Activated CD4-positive, alpha-beta memory T cell treated with anti-CD3 and anti-CD28 coated beads for 36 hours (primary cell): ENCODE measurements around the gene CELSR1. TPM values are rescaled to one million over a fixed set of nuclear protein-coding genes. Genes with fewer than 3 reads are reported as not detected.
"Not testable (repeated sequence)": the region's sequence is repeated elsewhere in the genome, so short reads cannot be mapped to it uniquely, and the experiment has no call there.

Experiments used
- CTCF ChIA-PET: fragments of 350-600 bp; sonication (Branson Sonifier 250); formaldehyde crosslinking; loops from one replicate; lab custom pipeline; 2021; ENCODE audit warnings: antibody characterized with exemption, inconsistent platforms; lab: Charles Lee
- POLR2A ChIA-PET: fragments of 350-600 bp; sonication (Branson Sonifier 250); formaldehyde crosslinking; loops from one replicate; lab custom pipeline; 2021; ENCODE audit warnings: antibody characterized with exemption; lab: Charles Lee
- DNase-seq: peaks from one replicate; pipeline ENCODE4 v3.0.0-alpha.2; 2020
- H3K27ac Mint-ChIP-seq: one replicate; pipeline ENCODE4 v1.8.0; 2021; ENCODE audit warnings: mixed read lengths
- H3K27me3 Mint-ChIP-seq: one replicate; pipeline ENCODE4 v1.8.0; 2021; ENCODE audit warnings: mixed read lengths
- H3K36me3 Mint-ChIP-seq: one replicate; pipeline ENCODE4 v1.8.0; 2021; ENCODE audit warnings: mixed read lengths
- H3K4me1 Mint-ChIP-seq: one replicate; pipeline ENCODE4 v1.8.0; 2021; ENCODE audit warnings: low read depth, mixed read lengths
- H3K4me3 Mint-ChIP-seq: one replicate; pipeline ENCODE4 v1.8.0; 2021; ENCODE audit warnings: mild to moderate bottlenecking, mixed read lengths
- H3K9me3 Mint-ChIP-seq: one replicate; pipeline ENCODE4 v1.8.0; 2021; ENCODE audit warnings: mixed read lengths
- intact Hi-C: fragments of 100-400 bp; cut with micrococcal nuclease; formaldehyde crosslinking; loops from one replicate; pipeline ENCODE4 v1.15.1; 2023
- total RNA-seq, 2 experiments: library from RNA; stranded (reverse); gene quantifications; one replicate each; pipeline ENCODE4 v1.2.3, GENCODE V29; 2021

Gene CELSR1
- total RNA-seq, 2 experiments from 2014 or later = 0.24 to 0.36 TPM

DNA sequence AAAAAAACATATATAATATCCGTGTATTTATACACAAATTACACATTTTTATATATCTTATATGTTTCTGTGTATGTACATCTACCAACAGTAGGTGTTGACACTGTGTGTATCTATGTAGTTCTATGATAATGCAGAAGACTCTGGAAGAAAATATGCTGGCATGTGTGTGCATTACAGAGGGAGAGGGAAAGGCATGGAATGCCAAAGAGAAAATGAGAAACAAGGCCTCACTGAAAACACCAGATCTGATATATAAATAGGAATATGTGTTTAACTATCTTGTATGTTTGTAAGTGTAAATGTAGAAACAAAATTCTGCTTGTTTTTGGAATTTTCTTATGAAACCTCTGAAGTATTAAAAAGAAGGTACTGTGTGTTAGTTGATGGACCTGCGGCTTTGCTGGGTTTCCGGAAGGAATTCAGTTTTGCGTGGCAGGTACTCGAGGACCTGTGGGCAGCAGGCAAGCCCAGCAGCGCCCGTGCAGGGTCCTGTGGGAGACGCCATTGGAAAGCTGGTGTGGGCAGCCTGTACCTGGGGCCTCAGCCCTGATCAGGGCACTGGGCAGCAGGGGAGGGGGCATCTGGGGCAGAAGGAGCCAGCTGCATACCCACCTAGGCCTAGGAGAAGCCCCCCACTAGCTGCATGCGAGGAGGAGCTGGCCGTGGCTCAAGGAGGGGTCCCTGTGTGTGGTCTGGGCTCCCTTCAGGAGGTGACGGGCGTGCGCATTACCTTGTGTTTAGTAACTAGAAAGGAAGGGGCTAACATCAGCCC is 209.5 kb downstream of the CELSR1 start:
- H3K4me3 Mint-ChIP-seq = no peak overlapping the region
- H3K27ac Mint-ChIP-seq = no peak overlapping the region
- no peaks in the 10 kb centered on the region for H3K27me3 Mint-ChIP-seq
- H3K9me3 Mint-ChIP-seq = no peaks in the 10 kb centered on the region
- peaks cover 22% of the 10 kb centered on the region for H3K36me3 Mint-ChIP-seq
- no peak for DNase-seq
- intact Hi-C loops = no loop called here
- no peaks in the 10 kb centered on the region for H3K4me1 Mint-ChIP-seq
- CTCF ChIA-PET = no interaction called here
- POLR2A ChIA-PET = no interaction called here

DNA sequence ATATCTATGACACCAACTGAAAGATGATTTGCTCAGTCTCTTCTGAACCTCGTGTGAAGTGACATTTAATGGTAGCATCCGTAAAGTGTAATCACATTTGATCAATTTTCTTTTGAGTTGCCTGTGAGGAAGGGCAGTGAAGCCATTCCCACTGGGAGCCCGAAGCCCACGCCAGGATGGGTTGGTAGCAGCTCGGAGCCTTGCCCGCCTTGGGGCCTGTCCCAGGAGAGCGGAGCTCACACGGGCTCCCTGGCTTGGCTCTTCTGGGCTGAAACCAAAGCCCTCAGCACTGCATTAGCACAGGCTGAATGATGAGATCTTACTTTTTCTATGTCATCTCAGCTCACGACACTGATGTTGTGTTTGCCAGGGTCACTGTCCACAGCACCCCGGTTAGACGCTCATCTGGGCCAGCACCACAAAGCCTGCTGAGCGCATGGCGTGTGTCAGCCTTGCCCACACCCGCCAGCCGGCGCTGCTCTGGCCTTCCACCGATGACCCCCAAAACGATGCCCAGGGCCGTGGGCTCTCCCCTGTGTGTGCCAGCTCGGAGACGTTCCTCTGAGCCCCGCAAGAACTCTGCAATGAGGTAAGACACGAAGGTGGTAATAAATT is 211.2 kb downstream of the CELSR1 start:
- Mint-ChIP-seq H3K27ac (no peak overlapping the region), H3K4me3 (no peak overlapping the region), H3K27me3 (no peaks in the 10 kb centered on the region), H3K36me3 (peaks cover 19% of the 10 kb centered on the region), H3K9me3 (no peaks in the 10 kb centered on the region), H3K4me1 (no peaks in the 10 kb centered on the region)
- intact Hi-C loops = no loop called here
- ChIA-PET POLR2A (interaction anchor here (1.3 kb wide), 1 partner anchor 10 kb away, joined by 4 read pairs; the partner anchor contains the start of gene TRMU), CTCF (no interaction called here)
- no peak for DNase-seq

DNA sequence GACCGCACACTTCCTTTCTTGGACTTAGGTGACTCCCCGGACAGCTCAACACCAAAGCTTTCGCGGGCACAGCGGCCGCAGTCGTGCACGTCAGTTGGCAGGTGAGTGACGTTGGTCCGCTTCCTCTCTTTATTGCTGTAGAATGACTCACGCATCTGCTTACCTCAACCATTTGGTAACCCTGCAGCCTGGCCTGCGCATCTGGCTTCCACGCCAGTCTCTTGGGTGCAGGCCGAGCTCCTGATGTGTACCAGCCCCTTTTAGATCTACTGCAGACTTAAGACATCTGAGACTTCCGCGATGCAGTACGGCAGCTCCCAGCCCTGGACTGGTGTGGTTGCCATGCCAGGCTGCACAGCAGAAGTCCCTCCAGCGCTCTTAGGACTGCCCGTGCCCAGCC is 214.3 kb downstream of the CELSR1 start:
- CTCF ChIA-PET = interaction anchor here (0.7 to 1.3 kb wide), 3 partner anchors 45 to 317 kb away, joined by 3 to 7 read pairs (median 5); no protein-coding TSS in a partner anchor
- H3K27ac Mint-ChIP-seq = no peak overlapping the region
- no peak for DNase-seq

DNA sequence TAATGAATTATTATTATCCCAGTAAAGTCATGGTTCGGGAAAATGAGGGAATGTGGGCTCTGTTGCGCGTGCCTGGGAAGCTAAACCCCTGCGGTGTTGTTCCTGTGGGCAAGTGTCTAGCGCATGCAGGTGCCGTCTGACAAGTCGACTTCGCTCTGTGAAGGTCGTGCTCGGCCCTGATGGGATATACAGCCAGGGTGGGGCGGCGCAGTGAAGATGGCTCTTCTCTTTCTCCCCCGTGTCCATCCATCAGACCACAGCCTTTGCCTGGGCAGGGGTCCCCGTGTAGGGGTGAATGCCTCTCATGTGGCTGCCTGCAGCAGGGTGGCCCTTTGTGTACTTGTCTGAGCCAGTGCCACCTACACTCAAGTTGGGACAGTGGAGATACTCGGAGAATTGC is 214.7 kb downstream of the CELSR1 start:
- Mint-ChIP-seq H3K27me3 (no peaks in the 10 kb centered on the region), H3K4me1 (no peaks in the 10 kb centered on the region), H3K9me3 (no peaks in the 10 kb centered on the region), H3K4me3 (no peak overlapping the region), H3K27ac (no peak overlapping the region), H3K36me3 (peaks cover 18% of the 10 kb centered on the region)
- DNase-seq = no peak
- CTCF ChIA-PET = interaction anchor here (1.3 kb wide), 1 partner anchor 316 kb away, joined by 5 read pairs; no protein-coding TSS in a partner anchor
- intact Hi-C loops = no loop called here
- POLR2A ChIA-PET = no interaction called here

More for the DNA sequence above, 214.3 kb downstream of the CELSR1 start:
- H3K27me3 Mint-ChIP-seq = no peaks in the 10 kb centered on the region
- H3K4me1 Mint-ChIP-seq = no peaks in the 10 kb centered on the region
- peaks cover 14% of the 10 kb centered on the region for H3K36me3 Mint-ChIP-seq
- POLR2A ChIA-PET = no interaction called here
- no peaks in the 10 kb centered on the region for H3K9me3 Mint-ChIP-seq
- intact Hi-C loops = no loop called here
- no peak overlapping the region for H3K4me3 Mint-ChIP-seq

DNA sequence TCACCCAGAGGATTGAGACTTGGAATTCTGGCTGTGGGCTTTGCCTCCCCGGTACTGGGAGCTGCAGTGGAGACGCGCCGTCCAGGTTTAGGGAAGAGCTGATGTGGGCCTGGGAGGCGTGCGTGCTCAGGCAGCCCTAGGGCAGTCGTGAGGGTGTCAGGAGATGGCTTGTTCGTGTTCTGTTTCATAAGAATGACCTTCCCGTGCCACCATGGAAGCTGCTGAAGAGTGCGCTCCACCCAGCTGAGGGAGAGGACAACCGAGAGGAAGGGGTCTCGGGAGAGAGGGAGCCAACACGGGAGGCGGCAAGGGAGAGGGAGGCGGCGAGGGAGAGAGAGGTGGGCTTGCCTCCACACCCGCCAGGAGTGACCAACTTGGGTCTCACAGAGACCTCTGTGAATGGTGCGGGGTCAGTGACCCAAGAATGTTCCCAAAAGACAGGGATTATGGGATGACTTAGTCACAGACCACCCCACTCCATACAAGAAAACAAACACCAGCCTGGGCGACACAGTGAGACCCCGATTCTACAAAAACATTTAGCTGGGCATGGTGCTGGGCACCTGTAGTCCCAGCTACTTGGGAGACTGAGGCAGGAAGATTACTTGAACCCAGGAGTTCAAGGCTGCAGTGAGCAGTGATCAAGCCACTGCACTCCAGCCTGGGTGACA is 216.6 kb downstream of the CELSR1 start:
- DNase-seq = no peak
- intact Hi-C loops = no loop called here
- Mint-ChIP-seq H3K27ac (no peak overlapping the region), H3K9me3 (no peaks in the 10 kb centered on the region), H3K27me3 (no peaks in the 10 kb centered on the region), H3K4me3 (no peak overlapping the region), H3K4me1 (no peaks in the 10 kb centered on the region), H3K36me3 (peaks cover 14% of the 10 kb centered on the region)
- ChIA-PET POLR2A (no interaction called here), CTCF (interaction anchor here (0.9 kb wide), 1 partner anchor 12 kb away, joined by 4 read pairs; no protein-coding TSS in a partner anchor)

DNA sequence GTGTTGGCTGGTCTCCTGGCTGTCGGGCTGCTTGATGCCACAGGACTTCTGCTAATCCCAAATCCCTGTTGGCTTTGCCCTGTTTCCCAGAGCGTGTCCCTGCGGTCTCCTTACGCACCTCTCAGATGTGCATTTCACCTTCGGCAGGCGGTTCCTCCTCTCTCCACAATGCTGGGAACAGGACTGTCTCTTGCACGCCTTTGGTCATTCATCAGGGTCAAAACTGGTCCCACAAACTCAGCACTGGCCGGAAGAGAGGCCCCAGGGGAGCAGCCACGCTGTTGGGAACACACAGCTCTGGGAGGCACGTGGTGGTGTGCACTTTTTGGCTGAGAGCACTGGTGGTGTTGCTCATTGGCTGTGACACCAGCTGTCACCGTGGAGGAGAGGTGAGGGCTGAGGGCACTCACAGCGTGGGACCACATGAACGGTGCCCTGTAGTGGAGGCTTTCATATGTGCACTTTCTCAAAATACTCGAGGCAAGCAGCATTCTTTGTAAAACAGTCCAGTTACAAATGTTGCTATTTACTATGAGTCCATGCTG is 217.2 kb downstream of the CELSR1 start:
- Mint-ChIP-seq H3K27ac (no peak overlapping the region), H3K27me3 (no peaks in the 10 kb centered on the region), H3K4me1 (no peaks in the 10 kb centered on the region), H3K9me3 (no peaks in the 10 kb centered on the region), H3K36me3 (peaks cover 14% of the 10 kb centered on the region), H3K4me3 (no peak overlapping the region)
- no peak for DNase-seq
- ChIA-PET POLR2A (no interaction called here), CTCF (interaction anchor here (1.3 kb wide), 1 partner anchor 9 kb away, joined by 4 read pairs; no protein-coding TSS in a partner anchor)
- intact Hi-C loops = no loop called here

DNA sequence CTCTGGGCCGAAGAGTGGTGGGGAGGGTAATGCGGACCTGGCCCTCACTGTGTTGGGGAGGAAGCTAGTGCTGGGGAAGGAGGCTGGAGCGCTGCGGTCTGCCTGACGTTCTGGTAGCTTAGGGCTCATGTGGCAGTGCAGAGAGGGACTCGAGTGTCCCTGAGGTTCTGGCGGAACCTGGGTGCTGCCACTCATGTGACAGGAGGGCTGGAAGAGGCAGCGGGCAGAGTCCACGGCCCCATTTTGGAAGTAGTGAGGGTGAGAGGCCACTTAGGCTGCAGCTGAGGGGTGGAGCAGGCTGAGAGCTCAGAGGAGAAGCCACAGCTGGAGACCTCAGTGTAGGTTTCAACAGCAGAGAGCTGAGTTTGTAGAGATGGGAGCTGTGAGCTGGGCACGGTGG is 218.1 kb downstream of the CELSR1 start:
- H3K9me3 Mint-ChIP-seq = no peaks in the 10 kb centered on the region
- H3K4me1 Mint-ChIP-seq = no peaks in the 10 kb centered on the region
- H3K4me3 Mint-ChIP-seq = no peak overlapping the region
- intact Hi-C loops = no loop called here
- peaks cover 14% of the 10 kb centered on the region for H3K36me3 Mint-ChIP-seq
- POLR2A ChIA-PET = no interaction called here
- H3K27ac Mint-ChIP-seq = no peak overlapping the region
- CTCF ChIA-PET = interaction anchor here (1.3 to 5.4 kb wide), 2 partner anchors 8 to 198 kb away, joined by 4 to 70 read pairs; no protein-coding TSS in a partner anchor
- no peaks in the 10 kb centered on the region for H3K27me3 Mint-ChIP-seq
- DNase-seq = no peak

DNA sequence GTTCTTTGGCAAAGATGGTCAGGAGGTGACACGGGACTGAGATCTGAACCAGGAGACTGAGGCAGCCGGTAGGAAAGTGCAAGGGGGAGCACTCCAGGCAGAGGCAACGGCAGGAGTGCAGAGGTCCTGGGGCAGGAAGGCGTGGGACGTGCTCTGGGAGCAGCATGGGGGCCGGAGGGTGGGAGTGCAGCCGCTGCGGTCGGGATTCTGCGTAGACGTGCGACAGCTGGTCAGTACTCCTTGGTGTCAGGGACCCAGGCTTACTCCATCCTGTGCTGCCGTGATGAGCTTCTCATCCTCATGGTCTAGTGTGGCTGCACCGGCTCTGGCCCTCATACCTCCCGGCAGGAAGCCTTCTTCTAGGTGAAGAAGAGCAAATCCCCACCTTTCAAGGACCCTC is 218.8 kb downstream of the CELSR1 start:
- Mint-ChIP-seq H3K27ac (no peak overlapping the region), H3K36me3 (peaks cover 12% of the 10 kb centered on the region), H3K4me3 (no peak overlapping the region), H3K27me3 (no peaks in the 10 kb centered on the region), H3K4me1 (no peaks in the 10 kb centered on the region), H3K9me3 (no peaks in the 10 kb centered on the region)
- CTCF ChIA-PET = interaction anchor here (1.3 to 5.4 kb wide), 3 partner anchors 195 to 202 kb away, joined by 3 to 70 read pairs (median 4); no protein-coding TSS in a partner anchor
- DNase-seq = no peak
- intact Hi-C loops = no loop called here
- POLR2A ChIA-PET = no interaction called here

DNA sequence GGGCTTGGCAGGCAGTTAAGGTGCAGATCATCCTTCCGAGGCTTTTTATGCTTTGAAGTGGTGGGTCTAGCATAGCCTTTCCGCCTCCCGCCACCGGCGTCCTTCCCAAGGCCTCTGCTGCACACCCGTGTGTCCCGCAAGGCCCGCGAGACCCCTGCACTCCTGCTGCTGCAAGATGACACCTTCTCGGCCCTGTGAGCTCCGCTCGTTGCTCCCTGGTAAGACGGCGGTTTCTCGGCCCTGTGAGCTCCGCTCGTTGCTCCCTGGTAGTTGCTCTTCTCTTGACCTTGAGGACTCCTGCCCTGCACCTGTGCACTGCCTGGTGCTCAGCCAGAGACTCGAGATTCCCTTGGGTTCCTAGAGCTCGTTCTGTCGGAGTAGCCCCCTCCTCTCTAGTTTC is 219.8 kb downstream of the CELSR1 start:
- CTCF ChIA-PET = interaction anchor here (1.3 to 5.4 kb wide), 5 partner anchors 194 to 311 kb away, joined by 3 to 70 read pairs (median 6); no protein-coding TSS in a partner anchor
- H3K36me3 Mint-ChIP-seq = peaks cover 10% of the 10 kb centered on the region
- H3K4me1 Mint-ChIP-seq = no peaks in the 10 kb centered on the region
- H3K4me3 Mint-ChIP-seq = no peak overlapping the region
- H3K27ac Mint-ChIP-seq = no peak overlapping the region
- intact Hi-C loops = no loop called here
- POLR2A ChIA-PET = no interaction called here
- H3K9me3 Mint-ChIP-seq = no peaks in the 10 kb centered on the region
- no peaks in the 10 kb centered on the region for H3K27me3 Mint-ChIP-seq
- no peak for DNase-seq

DNA sequence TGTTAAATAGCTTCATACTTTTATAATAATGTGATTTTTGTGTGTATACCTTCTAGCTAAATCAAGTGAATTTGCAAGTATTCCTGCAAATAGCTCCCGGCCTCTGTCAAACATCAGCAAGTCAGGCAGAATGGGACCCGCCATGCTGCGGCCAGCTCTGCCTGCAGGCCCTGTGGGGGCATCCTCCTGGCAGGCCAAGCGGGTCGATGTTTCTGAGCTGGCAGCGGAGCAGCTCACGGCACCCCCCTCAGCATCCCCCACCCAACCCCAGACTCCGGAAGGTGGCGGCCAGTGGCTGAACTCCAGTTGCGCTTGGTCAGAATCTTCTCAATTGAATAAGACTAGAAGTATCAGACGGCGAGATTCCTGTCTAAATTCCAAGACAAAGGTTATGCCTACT is 221.4 kb downstream of the CELSR1 start:
- intact Hi-C loops = no loop called here
- Mint-ChIP-seq H3K27ac (no peak overlapping the region), H3K4me1 (no peaks in the 10 kb centered on the region), H3K36me3 (peaks cover 10% of the 10 kb centered on the region), H3K4me3 (no peak overlapping the region), H3K9me3 (no peaks in the 10 kb centered on the region), H3K27me3 (no peaks in the 10 kb centered on the region)
- ChIA-PET POLR2A (no interaction called here), CTCF (interaction anchor here (0.9 to 5.4 kb wide), 9 partner anchors 9 to 310 kb away, joined by 3 to 70 read pairs (median 7); partner anchors contain the start of gene GTSE1)
- DNase-seq = no peak

DNA sequence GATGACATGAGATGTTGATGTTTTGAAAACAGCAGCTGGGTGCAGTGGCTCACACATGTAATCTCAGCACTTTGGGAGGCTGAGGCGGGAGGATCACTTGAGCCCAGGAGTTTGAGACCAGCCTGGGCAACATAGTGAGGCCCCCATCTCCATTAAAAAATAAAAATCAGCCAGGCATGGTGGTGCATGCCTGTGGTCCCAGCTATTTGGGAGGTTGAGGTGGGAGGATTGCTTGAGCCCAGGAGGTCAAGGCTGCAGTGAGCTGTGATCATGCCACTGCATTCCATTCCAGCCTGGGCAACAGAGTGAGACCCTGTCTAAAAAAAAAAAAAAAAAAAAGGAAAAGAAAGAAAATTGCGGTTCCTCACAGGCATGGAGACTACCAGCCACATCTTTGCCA is 224.6 kb downstream of the CELSR1 start:
- H3K27ac Mint-ChIP-seq, H3K4me1 Mint-ChIP-seq, DNase-seq, POLR2A ChIA-PET, H3K4me3 Mint-ChIP-seq, H3K27me3 Mint-ChIP-seq, H3K9me3 Mint-ChIP-seq: not testable (repeated sequence)
- CTCF ChIA-PET = interaction anchor here (0.8 to 4.6 kb wide), 6 partner anchors 8 to 306 kb away, joined by 3 to 35 read pairs (median 4); no protein-coding TSS in a partner anchor
- H3K36me3 Mint-ChIP-seq = peaks cover 13% of the 10 kb centered on the region
- intact Hi-C loops = loop anchor here (5.0 kb wide), 1 partner anchor 301 kb away; no protein-coding TSS in a partner anchor
